Right ventricle myocardium inferior (tissue), 1 donor: Measurements from ENCODE around the gene KDM7A. TPM values are rescaled to one million over a fixed set of nuclear protein-coding genes. Genes with fewer than 3 reads are reported as not detected.

Source experiments
- ATAC-seq: fragments of 200-7000 bp; cut with Tn5 transposase; one replicate; pipeline ENCODE4 v1.9.1; 2020; ENCODE audit warnings: mild to moderate bottlenecking, moderate library complexity
- DNase-seq: peaks from one replicate; pipeline ENCODE4 v3.0.0; 2021; ENCODE audit errors: missing footprints
- intact Hi-C: fragments of 100-400 bp; cut with DNase I; formaldehyde crosslinking; loops from one replicate; pipeline ENCODE4 v1.11.0; 2022
- total RNA-seq: library from RNA; stranded (reverse); fragmentation: NEBNext Ultra II Directional; extraction: Animal tissue kit (Norgen Biotek cat#: 25700); gene quantifications from one replicate; pipeline ENCODE4 v1.2.1, GENCODE V29; 2021
- donor health status: DM: no; HTN: yes; CAD: no; lungs with severe emphysema.

Gene KDM7A
- total RNA-seq, 1 donor from 2014 or later = 8.1 TPM

DNA sequence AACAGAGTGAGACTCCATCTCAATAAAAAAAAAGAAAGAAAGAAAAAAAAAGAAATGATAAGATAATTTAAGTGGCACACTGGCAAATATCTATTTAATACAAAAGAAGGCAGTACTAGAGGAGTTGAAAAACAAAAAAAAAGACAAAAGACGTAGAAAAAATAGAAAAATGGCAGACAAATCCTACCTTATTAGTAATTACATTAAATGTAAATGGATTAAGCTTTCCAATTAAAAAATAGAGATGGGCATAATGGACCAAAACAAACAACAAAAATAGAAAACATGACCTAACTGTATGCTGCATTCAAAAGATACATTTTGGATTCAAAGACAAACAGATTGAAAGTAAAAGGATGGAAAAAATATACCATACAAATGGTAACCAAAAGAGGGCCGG, 108.8 kb downstream of the KDM7A start:
- intact Hi-C loops = no loop called here
- DNase-seq (no peak), ATAC-seq (no peak)

DNA sequence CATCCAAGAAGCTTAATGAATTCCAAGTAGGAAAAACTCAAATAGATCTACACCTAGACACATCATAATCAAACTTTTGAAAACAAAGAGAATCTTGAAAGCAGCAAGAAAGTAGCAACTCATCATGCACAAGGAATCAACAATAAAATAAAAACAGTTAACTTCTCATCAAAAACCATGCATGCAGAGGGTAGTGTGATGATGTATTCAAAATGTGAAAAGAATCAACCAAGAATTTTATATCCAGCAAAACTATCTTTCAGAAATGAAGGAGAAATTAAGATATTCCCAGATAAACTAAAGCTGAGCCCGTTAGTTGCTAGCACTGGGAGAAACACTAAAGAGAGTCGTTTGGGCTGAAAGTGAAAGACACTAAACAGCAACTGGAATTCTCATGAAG, 109.7 kb downstream of the KDM7A start:
- intact Hi-C loops = no loop called here
- ATAC-seq (no peak), DNase-seq (no peak)

- peak; percentile 98 for DNase-seq
- intact Hi-C loops = no loop called here
Observed at GRCh38 chr7:140062528-140063299, 114.1 kb downstream of the KDM7A start, which contains the start of gene PARP12. PARP12 (minus strand) TSS chr7:140062951; CDS start chr7:140062847, 104 bp downstream.

GRCh38 chr7:140062118-140062527, 114.7 kb downstream of the KDM7A start:
- intact Hi-C loops = no loop called here
- ATAC-seq (no peak), DNase-seq (no peak)

More at GRCh38 chr7:140062528-140063299, 114.1 kb downstream of the KDM7A start, which contains the start of gene PARP12:
- peak; percentile 84 for ATAC-seq

GRCh38 chr7:140061607-140061930, 115.2 kb downstream of the KDM7A start:
- intact Hi-C loops = loop anchor here (2.0 kb wide), 1 partner anchor 113 kb away; no protein-coding TSS in a partner anchor
- no peak for DNase-seq
- no peak for ATAC-seq

DNA sequence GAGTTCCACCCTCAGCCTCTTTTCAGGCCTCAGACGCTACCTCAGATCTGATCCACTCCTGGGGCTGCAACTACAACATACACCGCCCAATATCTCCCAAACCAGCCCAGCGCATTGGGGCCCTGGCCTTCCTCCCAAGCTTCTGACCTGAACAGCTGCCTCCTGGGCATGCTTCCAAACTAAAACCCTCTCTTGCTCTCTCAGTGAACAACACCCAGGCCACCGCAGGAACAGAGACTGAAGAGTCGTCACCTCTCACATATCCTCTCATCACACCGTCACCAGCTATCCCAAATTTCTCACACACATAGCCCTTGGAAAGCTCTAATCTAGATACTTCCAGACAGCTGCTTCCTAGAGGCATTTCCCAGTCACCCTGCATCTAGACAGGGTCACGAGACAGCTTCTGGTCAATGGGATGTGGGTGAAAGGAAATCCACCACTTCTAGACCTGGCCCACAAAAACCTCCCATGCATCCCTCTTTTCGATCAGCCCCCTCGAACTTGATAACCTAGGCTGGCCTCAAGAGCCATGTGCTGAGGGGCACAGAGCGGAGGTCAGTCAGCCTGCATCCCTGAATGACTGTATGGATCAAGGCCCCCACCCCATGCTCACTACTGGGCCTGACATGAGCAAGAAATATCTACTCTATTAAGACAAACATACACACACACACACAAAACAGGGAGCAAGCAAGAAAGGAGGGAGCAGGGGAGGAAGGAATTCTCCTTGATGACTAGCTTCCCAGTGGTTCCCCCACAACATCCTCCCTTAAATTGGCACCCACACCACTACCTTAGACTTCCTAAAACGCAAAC, 115.8 kb downstream of the KDM7A start:
- intact Hi-C loops = loop anchor here (2.0 kb wide), 1 partner anchor 114 kb away; no protein-coding TSS in a partner anchor
- DNase-seq (peak; percentile 75), ATAC-seq (peak; percentile 47)

DNA sequence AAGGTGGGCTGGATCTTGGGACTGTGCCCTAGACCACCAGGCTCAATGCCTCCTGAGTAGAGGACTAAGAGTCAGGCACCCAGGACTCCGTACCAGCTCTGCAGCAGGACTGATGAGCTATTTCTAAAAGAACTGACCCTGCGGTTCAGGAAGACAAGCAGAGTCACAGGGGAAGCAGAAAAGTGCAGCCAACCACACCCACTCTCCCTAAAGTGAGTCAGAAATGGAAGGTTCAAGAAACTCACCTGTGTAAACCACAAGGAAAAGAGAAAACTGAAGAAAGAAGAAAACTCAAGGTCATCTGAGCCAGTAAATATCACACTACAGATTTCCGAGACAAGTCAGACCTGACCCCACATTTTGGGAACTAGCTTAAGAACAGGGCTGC, 116.5 kb downstream of the KDM7A start:
- ATAC-seq (no peak), DNase-seq (no peak)
- intact Hi-C loops = loop anchor here (2.0 kb wide), 1 partner anchor 115 kb away; no protein-coding TSS in a partner anchor

- DNase-seq (no peak), ATAC-seq (peak; percentile 35)
- intact Hi-C loops = loop anchor here (2.0 kb wide), 1 partner anchor 115 kb away; no protein-coding TSS in a partner anchor
Observed at GRCh38 chr7:140059273-140060242, 117.2 kb downstream of the KDM7A start.

DNA sequence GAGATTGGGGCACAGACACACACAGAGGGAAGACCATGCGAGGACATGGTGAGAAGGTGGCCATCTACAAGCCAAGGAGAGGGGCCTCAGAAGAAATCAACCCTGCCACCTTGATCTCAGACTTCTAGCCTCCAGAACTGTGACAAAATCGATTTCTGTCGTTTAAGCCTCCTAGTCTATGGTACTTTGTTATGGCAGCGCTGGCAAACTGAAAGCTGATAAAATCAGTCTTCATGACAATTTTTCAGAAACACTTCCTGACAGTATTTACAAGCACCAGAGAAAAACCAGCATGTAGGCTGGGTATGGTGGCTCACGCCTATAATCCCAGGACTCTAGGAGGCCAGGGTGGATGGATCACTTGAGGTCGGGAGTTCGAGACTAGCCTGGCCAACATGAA, 118.3 kb downstream of the KDM7A start:
- DNase-seq (no peak), ATAC-seq (no peak)
- intact Hi-C loops = no loop called here

DNA sequence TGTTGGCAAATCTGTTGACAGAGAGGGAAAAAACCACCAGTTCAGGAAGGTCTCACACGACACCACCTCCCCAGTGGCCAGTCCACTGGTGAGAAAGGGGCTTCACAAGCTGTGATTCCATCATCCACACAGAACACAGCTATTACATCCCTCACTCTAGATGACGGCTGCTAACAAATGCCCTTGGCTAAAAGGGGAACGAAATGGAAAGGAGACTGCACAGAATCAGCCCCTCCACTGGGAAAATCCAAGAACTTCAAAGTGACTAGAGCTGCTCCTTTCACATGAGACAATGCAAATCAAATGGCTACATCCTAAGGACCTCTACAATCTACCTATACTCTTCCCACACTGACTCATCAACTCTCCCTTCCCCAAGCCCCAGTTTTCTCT, 119.6 kb downstream of the KDM7A start:
- intact Hi-C loops = no loop called here
- ATAC-seq = no peak

DNA sequence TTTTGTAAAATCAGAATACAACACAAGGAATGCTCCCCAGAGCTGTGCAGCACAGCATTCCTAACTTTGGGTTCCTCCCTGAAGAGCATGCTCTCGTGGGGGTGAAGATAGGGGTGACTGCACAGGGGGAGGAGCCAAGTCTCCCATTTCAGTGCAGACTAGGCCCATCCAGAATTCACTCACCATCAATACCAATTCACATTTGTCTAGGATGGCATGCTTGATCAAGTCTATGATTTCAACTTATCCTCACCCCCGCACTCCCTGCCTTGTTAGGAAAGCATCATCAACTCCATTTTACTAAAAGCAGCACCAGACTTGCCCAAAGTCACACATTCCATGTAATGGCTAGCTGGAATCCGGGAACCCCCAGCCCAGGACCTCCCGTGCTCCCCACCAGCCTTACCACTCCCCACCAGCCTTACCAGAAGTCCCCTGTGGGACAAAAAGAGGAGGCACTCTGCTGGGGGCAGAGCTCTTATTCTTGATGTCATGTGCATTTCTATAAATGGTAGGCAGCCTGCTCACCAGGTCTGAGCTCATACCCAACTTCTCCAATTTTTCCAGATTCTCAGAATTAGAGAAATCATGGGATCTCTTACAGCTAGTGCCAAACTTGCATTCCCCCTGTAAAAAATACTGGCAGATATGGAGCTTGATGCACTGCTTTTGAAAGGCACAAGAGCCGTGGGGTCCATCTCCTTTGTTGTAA, 120.2 kb downstream of the KDM7A start:
- DNase-seq (no peak), ATAC-seq (no peak)
- intact Hi-C loops = no loop called here

More for the DNA sequence above, 119.6 kb downstream of the KDM7A start:
- DNase-seq = no peak

DNA sequence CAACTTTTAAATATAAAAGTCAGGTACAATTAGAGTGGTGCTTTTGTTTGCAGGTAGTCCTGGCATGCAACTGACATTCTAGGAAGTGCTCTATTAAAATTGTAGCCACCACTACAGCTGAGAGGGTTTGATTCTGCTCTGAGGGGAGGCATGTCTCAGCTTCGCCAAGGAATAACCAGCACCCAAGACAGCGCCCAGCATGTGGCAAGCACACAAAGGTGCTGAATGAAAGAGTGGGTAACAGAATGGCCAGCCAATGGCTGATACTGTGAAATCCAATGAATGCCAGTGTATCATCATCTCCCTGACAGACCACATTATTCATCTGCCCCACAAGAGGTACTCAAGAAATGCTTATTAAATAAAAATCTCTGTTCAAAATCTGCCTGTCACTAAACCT, 121.0 kb downstream of the KDM7A start:
- intact Hi-C loops = no loop called here
- ATAC-seq = no peak
- no peak for DNase-seq

DNA sequence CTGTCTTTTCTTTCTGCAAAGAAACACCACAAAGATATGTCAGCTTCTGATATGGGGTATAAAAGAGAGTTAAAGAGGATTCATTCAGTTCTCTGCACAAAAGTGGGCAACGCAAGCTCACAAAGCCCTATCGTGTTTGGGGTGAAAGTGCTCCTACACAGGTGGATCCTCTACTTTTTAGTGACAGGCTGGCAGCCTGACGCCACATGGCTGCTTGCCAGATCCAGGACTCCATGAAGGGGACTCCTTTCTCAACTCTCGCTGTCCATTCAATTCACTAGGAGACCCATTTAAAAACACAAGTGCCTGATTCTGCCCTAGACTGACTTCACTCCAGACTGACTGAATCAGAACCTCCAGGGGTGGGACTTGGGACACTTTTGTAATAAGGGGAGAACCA, 122.0 kb downstream of the KDM7A start:
- ATAC-seq (no peak), DNase-seq (no peak)
- intact Hi-C loops = no loop called here

- ATAC-seq = no peak
- intact Hi-C loops = no loop called here
- no peak for DNase-seq
Observed at GRCh38 chr7:140053812-140054539, 122.8 kb downstream of the KDM7A start.

- intact Hi-C loops = no loop called here
- DNase-seq (no peak), ATAC-seq (no peak)
Observed at GRCh38 chr7:140051820-140052219, 125.0 kb downstream of the KDM7A start.

GRCh38 chr7:140050100-140050499, 126.7 kb downstream of the KDM7A start:
- DNase-seq (no peak), ATAC-seq (no peak)
- intact Hi-C loops = no loop called here

DNA sequence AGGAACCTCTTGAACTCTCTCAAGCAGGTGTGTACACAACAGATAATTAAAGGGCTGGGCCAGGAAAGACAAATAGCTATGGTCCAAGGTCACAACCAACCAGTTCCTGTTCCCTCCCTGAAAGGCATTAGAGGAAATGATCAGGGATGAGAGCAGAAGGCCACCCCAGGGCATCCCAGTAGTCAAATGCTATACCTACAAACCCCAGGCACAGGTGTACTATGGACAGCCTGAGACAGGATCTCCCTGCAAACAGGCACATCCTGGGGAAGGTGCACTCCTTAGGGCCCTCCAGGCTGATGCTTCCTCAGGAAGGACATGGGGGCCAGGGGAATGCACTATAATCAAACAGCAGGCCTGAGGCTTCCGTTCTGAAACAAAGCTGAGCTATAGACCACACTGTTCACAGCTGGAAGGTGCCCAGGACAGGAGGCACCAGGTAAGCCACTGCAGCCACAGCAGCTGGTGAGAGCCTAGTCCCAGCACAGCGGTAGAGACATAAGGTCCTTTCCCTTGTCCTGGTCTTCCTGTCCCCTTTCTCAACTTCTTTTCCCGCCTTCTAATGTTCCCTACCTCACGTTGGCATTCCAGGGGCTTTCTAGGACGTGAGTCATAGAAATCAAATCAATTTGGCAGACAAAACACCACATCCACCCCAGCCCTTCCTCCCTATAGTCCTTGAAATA, 127.3 kb downstream of the KDM7A start:
- ATAC-seq (no peak), DNase-seq (no peak)
- intact Hi-C loops = no loop called here
